ENCODE data around the gene RIMBP2. TPM values are rescaled to one million over a fixed set of nuclear protein-coding genes. Genes with fewer than 3 reads are reported as not detected.

Gene RIMBP2
- total RNA-seq, 1 experiment from 2014 or later, result 0.95 TPM

DNA sequence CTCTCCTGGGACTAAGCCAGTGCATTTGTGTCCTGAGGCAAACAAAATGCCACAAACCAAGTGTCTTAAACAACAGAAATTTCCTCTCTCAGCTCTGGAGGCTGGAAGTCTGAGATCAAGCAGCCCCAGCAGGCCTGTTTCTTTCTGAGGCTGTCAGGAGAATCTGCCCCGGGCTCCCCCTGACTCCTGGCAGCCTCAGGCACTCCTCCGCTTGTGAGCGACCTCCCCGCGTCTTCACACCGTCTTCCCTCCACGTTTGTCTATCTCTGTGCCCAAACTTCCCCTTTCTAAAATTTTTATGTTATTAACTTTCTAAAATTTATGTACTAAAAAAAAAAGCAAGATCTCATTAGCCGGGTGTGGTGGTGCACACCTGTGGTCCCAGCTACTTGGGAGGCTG, 59.7 kb downstream of the RIMBP2 start:
- Histone ChIP-seq H3K4me1 (ENCODE audit: insufficient read depth, low read length, poor library complexity, severe bottlenecking) (no peaks in the 10 kb centered on the region), H3K9me3 (ENCODE audit: low read depth, low read length, poor library complexity, severe bottlenecking) (no peaks in the 10 kb centered on the region), H3K36me3 (ENCODE audit: insufficient read depth, low read length, poor library complexity, severe bottlenecking) (no peaks in the 10 kb centered on the region), H3K4me3 (ENCODE audit: low read depth, low read length, poor library complexity, severe bottlenecking) (no peak overlapping the region), H3K27ac (ENCODE audit: low read depth, low read length, poor library complexity, severe bottlenecking) (no peak overlapping the region), H3K27me3 (replicated peaks; ENCODE audit: insufficient read depth, low read depth, low read length, poor library complexity) (peaks cover 3% of the 10 kb centered on the region)
- POLR2A ChIA-PET (ENCODE audit: low non-redundant PET), result no interaction called here
- no TSS peak for BruUV-seq (replicated peaks)
- no peak for TF ChIP-seq EZH2 (IDR thresholded peaks at IDR 0.05; ENCODE audit: borderline replicate concordance, low read depth, low read length, poor library complexity, severe bottlenecking)
- TF ChIP-seq, protein P1, sequence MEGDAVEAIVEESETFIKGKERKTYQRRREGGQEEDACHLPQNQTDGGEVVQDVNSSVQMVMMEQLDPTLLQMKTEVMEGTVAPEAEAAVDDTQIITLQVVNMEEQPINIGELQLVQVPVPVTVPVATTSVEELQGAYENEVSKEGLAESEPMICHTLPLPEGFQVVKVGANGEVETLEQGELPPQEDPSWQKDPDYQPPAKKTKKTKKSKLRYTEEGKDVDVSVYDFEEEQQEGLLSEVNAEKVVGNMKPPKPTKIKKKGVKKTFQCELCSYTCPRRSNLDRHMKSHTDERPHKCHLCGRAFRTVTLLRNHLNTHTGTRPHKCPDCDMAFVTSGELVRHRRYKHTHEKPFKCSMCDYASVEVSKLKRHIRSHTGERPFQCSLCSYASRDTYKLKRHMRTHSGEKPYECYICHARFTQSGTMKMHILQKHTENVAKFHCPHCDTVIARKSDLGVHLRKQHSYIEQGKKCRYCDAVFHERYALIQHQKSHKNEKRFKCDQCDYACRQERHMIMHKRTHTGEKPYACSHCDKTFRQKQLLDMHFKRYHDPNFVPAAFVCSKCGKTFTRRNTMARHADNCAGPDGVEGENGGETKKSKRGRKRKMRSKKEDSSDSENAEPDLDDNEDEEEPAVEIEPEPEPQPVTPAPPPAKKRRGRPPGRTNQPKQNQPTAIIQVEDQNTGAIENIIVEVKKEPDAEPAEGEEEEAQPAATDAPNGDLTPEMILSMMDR (conservative IDR thresholded peaks at IDR 0.05; ENCODE audit: low read depth, low read length), result no peak
- DNase-seq (ENCODE audit: low spot score), result no peak
- intact Hi-C loops (cut with micrococcal nuclease; ENCODE audit: unreplicated experiment), result no loop called here
- CTCF ChIA-PET, result no interaction called here

DNA sequence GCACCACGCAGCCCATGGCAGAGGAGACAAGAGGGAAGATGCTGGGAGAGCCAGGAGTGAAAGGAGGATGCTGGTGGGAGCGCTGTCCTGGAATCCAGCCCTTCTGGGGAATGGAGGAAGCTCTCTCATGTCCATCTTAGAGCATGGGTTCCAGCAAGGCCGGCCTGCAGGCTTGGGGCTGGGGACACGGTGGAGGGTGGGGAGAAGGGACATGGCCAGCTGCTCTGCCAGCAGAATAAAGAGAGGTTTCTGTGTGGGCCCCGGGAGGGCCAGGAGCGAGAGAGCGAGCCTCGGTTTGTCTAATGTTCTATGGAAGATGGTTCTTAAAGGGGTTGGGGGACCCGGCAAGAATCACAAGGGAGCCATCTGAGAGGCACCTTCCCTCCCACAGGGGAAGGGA, 60.2 kb downstream of the RIMBP2 start:
- intact Hi-C loops (cut with micrococcal nuclease; ENCODE audit: unreplicated experiment), result no loop called here
- BruUV-seq (replicated peaks), result no TSS peak
- Histone ChIP-seq H3K9me3 (ENCODE audit: low read depth, low read length, poor library complexity, severe bottlenecking) (no peaks in the 10 kb centered on the region), H3K27me3 (replicated peaks; ENCODE audit: insufficient read depth, low read depth, low read length, poor library complexity) (peaks cover 8% of the 10 kb centered on the region), H3K4me1 (ENCODE audit: insufficient read depth, low read length, poor library complexity, severe bottlenecking) (no peaks in the 10 kb centered on the region), H3K36me3 (ENCODE audit: insufficient read depth, low read length, poor library complexity, severe bottlenecking) (no peaks in the 10 kb centered on the region), H3K27ac (ENCODE audit: low read depth, low read length, poor library complexity, severe bottlenecking) (no peak overlapping the region), H3K4me3 (ENCODE audit: low read depth, low read length, poor library complexity, severe bottlenecking) (no peak overlapping the region)
- POLR2A ChIA-PET (ENCODE audit: low non-redundant PET), result no interaction called here
- TF ChIP-seq, protein P1 (conservative IDR thresholded peaks at IDR 0.05; ENCODE audit: low read depth, low read length), result no peak
- no peak for TF ChIP-seq EZH2 (IDR thresholded peaks at IDR 0.05; ENCODE audit: borderline replicate concordance, low read depth, low read length, poor library complexity, severe bottlenecking)
- no peak for DNase-seq (ENCODE audit: low spot score)
- CTCF ChIA-PET, result no interaction called here

DNA sequence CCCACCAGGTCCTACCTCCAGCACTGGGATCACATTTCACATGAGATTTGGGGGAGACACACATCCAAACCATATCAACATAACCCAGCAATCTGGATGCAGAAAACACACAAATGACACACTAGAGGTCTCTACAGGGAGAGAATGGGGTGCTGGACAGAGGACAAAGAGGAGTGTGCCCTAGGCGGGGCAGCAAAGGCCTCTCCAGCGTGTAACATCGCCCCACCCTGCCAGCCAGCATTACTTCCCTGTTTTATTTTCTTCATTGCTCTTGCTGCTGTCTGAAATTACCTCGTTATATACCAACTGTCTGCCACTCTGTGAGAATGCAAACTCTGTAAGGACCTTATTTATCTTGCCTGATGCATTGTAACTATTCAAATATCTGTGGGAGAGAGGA, 61.1 kb downstream of the RIMBP2 start:
- ChIA-PET CTCF (no interaction called here), POLR2A (ENCODE audit: low non-redundant PET) (no interaction called here)
- no peak for DNase-seq (ENCODE audit: low spot score)
- H3K9me3 ChIP-seq (ENCODE audit: low read depth, low read length, poor library complexity, severe bottlenecking), result no peaks in the 10 kb centered on the region
- H3K4me3 ChIP-seq (ENCODE audit: low read depth, low read length, poor library complexity, severe bottlenecking), result no peak overlapping the region
- H3K27ac ChIP-seq (ENCODE audit: low read depth, low read length, poor library complexity, severe bottlenecking), result no peak overlapping the region
- no peaks in the 10 kb centered on the region for H3K36me3 ChIP-seq (ENCODE audit: insufficient read depth, low read length, poor library complexity, severe bottlenecking)
- intact Hi-C loops (cut with micrococcal nuclease; ENCODE audit: unreplicated experiment), result no loop called here
- peaks cover 14% of the 10 kb centered on the region for H3K27me3 ChIP-seq (replicated peaks; ENCODE audit: insufficient read depth, low read depth, low read length, poor library complexity)
- no peak for TF ChIP-seq EZH2 (IDR thresholded peaks at IDR 0.05; ENCODE audit: borderline replicate concordance, low read depth, low read length, poor library complexity, severe bottlenecking)
- H3K4me1 ChIP-seq (ENCODE audit: insufficient read depth, low read length, poor library complexity, severe bottlenecking), result no peaks in the 10 kb centered on the region
- no TSS peak for BruUV-seq (replicated peaks)

DNA sequence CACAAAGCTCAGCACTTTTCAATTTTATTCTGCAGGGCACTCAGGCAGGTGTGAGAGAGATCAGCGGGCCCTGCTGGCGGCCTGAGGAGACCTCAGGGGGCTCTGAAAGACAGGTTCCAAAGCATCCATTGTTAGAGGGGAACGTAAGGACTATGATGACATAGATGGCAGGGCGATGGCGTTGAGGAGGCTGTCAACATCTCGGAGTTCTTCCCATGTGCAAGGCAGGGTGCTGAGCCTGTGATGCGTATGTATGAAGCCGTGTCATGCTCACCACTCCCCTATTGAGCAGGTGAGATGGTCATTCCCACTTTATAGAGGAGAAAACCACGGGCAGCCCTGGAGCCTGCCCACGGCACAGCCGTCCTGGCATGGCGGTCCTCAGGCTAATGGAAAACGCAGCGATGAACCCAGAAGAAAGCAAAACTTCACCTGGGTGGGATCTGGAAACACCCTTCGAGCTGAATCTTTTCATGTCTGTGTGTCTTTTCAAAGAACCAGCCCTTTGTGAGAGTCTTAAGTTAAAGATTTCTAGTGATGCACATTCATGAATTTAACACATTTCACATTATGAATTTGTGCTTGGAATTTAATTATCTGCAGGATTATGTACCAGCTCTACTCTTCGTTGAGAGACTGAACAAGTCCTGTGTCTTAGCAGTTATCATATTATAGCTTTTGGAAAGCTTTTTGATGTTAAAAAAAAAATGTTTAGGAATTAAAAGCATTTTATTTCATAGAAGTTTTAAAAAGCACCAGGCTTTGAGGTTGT, 64.7 kb downstream of the RIMBP2 start:
- TF ChIP-seq, protein P1 (conservative IDR thresholded peaks at IDR 0.05; ENCODE audit: low read depth, low read length), result no peak
- Histone ChIP-seq H3K4me1 (ENCODE audit: insufficient read depth, low read length, poor library complexity, severe bottlenecking) (no peaks in the 10 kb centered on the region), H3K27me3 (replicated peaks; ENCODE audit: insufficient read depth, low read depth, low read length, poor library complexity) (peaks cover 30% of the 10 kb centered on the region), H3K36me3 (ENCODE audit: insufficient read depth, low read length, poor library complexity, severe bottlenecking) (no peaks in the 10 kb centered on the region), H3K9me3 (ENCODE audit: low read depth, low read length, poor library complexity, severe bottlenecking) (no peaks in the 10 kb centered on the region), H3K4me3 (ENCODE audit: low read depth, low read length, poor library complexity, severe bottlenecking) (no peak overlapping the region), H3K27ac (ENCODE audit: low read depth, low read length, poor library complexity, severe bottlenecking) (no peak overlapping the region)
- DNase-seq (ENCODE audit: low spot score), result no peak
- BruUV-seq (replicated peaks), result no TSS peak
- POLR2A ChIA-PET (ENCODE audit: low non-redundant PET), result no interaction called here
- CTCF ChIA-PET, result no interaction called here
- intact Hi-C loops (cut with micrococcal nuclease; ENCODE audit: unreplicated experiment), result no loop called here
